ENCODE results near the gene CTBP2.

- TF ChIP-seq CTCF (IDR thresholded peaks at IDR 0.05) (no peak), POLR2A (IDR thresholded peaks at IDR 0.05) (no peak)
Measured at GRCh38 chr10:125105706-125106255, 54.6 kb downstream of the CTBP2 start.

Measured in thyroid gland (tissue), 4 donors.